K562 (cell line): ENCODE measurements around the gene PLXNA3. TPM values are rescaled to one million over a fixed set of nuclear protein-coding genes. Genes with fewer than 3 reads are reported as not detected.

Experiments
- ATAC-seq: fragments of 200-7000 bp; cut with Tn5 transposase; 3 replicates; pipeline ENCODE4 v1.9.1; 2020; ENCODE audit warnings: moderate library complexity
- BruUV-seq: library from RNA; stranded (reverse); fragments of 400-500 nt; replicated peaks from 2 replicates; lab custom pipeline; 2021; lab: Mats Ljungman, UMichigan
- CTCF ChIA-PET: fragments of 300-600 bp; formaldehyde crosslinking; extraction: SDS; loops from one replicate; lab custom pipeline; 2021; ENCODE audit warnings: low intra/inter-chr PET ratio; lab: Yijun Ruan, JAX
- POLR2A ChIA-PET: fragments of 300-600, 350-650 bp; sonication (Branson Sonifier 250); formaldehyde crosslinking; extraction: SDS; loops from one replicate; lab custom pipeline; 2021; ENCODE audit warnings: antibody characterized with exemption, inconsistent platforms; lab: Yijun Ruan, JAX
- DNase-seq, 4 experiments: peaks; one replicate each; pipeline versions ENCODE4 v3.0.0 to v3.0.0-alpha.2; 2011 to 2018; ENCODE audit warnings: low spot score in 3 of 4, mixed read lengths in 3 of 4; ENCODE audit errors: extremely low read depth in 1 of 4
- FAIRE-seq: peaks from 2 replicates; lab custom pipeline; 2011; peaks lifted over from hg19 to GRCh38; lab: Jason Lieb, UNC
- H2AFZ ChIP-seq: 2 replicates; pipeline ENCODE4 v1.6.0; 2011; ENCODE audit warnings: low read depth, low read length, control low read depth, inconsistent platforms
- H3K27ac ChIP-seq: fragments of 200-600 bp; 3 replicates; pipeline ENCODE4 v1.8.0; 2011; ENCODE audit warnings: low read depth, mild to moderate bottlenecking, control low read depth, inconsistent platforms, low read length, moderate library complexity, mixed read lengths; ENCODE audit errors: extremely low read depth
- H3K27me3 ChIP-seq, 2 experiments: fragments of 300-600 bp in 1 of 2; 2 replicates in 1 of 2; 3 replicates in 1 of 2; pipeline versions ENCODE4 v1.6.0 to v1.8.0; 2011; ENCODE audit warnings: inconsistent platforms in 2 of 2, low read length in 2 of 2, mild to moderate bottlenecking in 1 of 2, mixed read lengths in 1 of 2, moderate library complexity in 1 of 2; ENCODE audit not compliant: control insufficient read depth in 2 of 2, insufficient read depth in 2 of 2
- H3K36me3 ChIP-seq: fragments of 300-600 bp; 3 replicates; pipeline ENCODE4 v1.8.0; 2011; ENCODE audit warnings: mild to moderate bottlenecking, low read length, inconsistent platforms; ENCODE audit not compliant: control insufficient read depth, insufficient read depth
- H3K4me1 ChIP-seq, 2 experiments: fragments of 200-600 bp in 1 of 2; replicated peaks in 1 of 2; 2 replicates in 1 of 2; 3 replicates in 1 of 2; pipeline versions ENCODE4 v1.5.1 to v1.8.0; 2011; ENCODE audit warnings: inconsistent platforms in 2 of 2, low read length in 2 of 2, mild to moderate bottlenecking in 1 of 2, mixed read lengths in 1 of 2, moderate library complexity in 1 of 2; ENCODE audit not compliant: control insufficient read depth in 2 of 2, insufficient read depth in 2 of 2
- H3K4me2 ChIP-seq: 2 replicates; pipeline ENCODE4 v1.6.1; 2011; ENCODE audit warnings: low read length, control low read depth, inconsistent platforms, mixed read lengths; ENCODE audit not compliant: insufficient read depth
- H3K4me3 ChIP-seq: fragments of 200-600 bp; sonication (generic), shearing (Covaris generic); 2 replicates; pipeline ENCODE4 v1.5.1; 2016; ENCODE audit warnings: control low read depth, inconsistent platforms
- H3K79me2 ChIP-seq: fragments of 200-600 bp; 3 replicates; pipeline ENCODE4 v1.8.0; 2011; ENCODE audit warnings: low read length, inconsistent platforms; ENCODE audit not compliant: control insufficient read depth, insufficient read depth
- H3K9ac ChIP-seq, 2 experiments: 2 replicates each; pipeline versions ENCODE4 v1.6.0 to v1.6.1; 2011; ENCODE audit warnings: low read depth in 2 of 2, low read length in 2 of 2, control low read depth in 1 of 2, inconsistent platforms in 1 of 2, mild to moderate bottlenecking in 1 of 2, mixed read lengths in 1 of 2; ENCODE audit not compliant: insufficient read depth in 1 of 2
- H3K9me1 ChIP-seq: one replicate; pipeline ENCODE4 v1.6.0; 2011; ENCODE audit warnings: inconsistent platforms, mild to moderate bottlenecking, low read length, moderate library complexity; ENCODE audit not compliant: control insufficient read depth, insufficient read depth
- H3K9me3 ChIP-seq: replicated peaks from 2 replicates; pipeline ENCODE4 v1.5.1; 2011; ENCODE audit warnings: low read depth, low read length, inconsistent platforms; ENCODE audit not compliant: control insufficient read depth, insufficient read depth
- H4K20me1 ChIP-seq: replicated peaks from 2 replicates; pipeline ENCODE4 v1.6.1; 2011; ENCODE audit warnings: low read length, inconsistent platforms, mixed read lengths; ENCODE audit not compliant: control insufficient read depth, insufficient read depth
- CREB5 ChIP-seq: fragments of 250-450 bp; sonication (Bioruptor Pico); IDR thresholded peaks from 2 replicates; pipeline ENCODE4 v1.5.0; 2020; ENCODE audit warnings: mild to moderate bottlenecking
- ESRRB ChIP-seq: fragments of 250-450 bp; sonication (Bioruptor Pico); IDR thresholded peaks from 2 replicates; pipeline ENCODE4 v1.5.0; 2020; ENCODE audit warnings: mild to moderate bottlenecking, moderate library complexity, borderline replicate concordance
- HSF4 ChIP-seq: fragments of 250-450 bp; sonication (Bioruptor Pico); IDR thresholded peaks from 2 replicates; pipeline ENCODE4 v2.1.2; 2022; ENCODE audit warnings: mild to moderate bottlenecking, moderate library complexity, borderline replicate concordance
- MYC ChIP-seq, 2 experiments: fragments of 250-450 bp in 1 of 2; sonication (Bioruptor Pico) in 1 of 2; IDR thresholded peaks; 2 replicates each; pipeline versions ENCODE4 v1.5.1 to v1.6.1; 2012 to 2021; ENCODE audit warnings: low read depth in 2 of 2, borderline replicate concordance in 1 of 2, improper control_type of control experiment in 1 of 2, low read length in 1 of 2, mild to moderate bottlenecking in 1 of 2, moderate library complexity in 1 of 2
- PTBP1 ChIP-seq: fragments of 200-400 bp; formaldehyde crosslinking; IDR thresholded peaks from 2 replicates; pipeline ENCODE4 v1.6.1; 2017; ENCODE audit warnings: low read depth, low read length
- SMARCA4 ChIP-seq: fragments of 450-650 bp; IDR thresholded peaks from 2 replicates; pipeline ENCODE4 v1.6.1; 2016
- SMARCA5 ChIP-seq: fragments of 450-650 bp; IDR thresholded peaks from 2 replicates; pipeline ENCODE4 v1.6.1; 2016
- XRCC4 ChIP-seq: IDR thresholded peaks from one replicate; pipeline ENCODE4 v1.6.1; 2011; ENCODE audit not compliant: insufficient read depth, insufficient read length; ENCODE audit errors: extremely low read depth
- ZNF165 ChIP-seq: fragments of 250-450 bp; sonication (Bioruptor Pico); IDR thresholded peaks from 2 replicates; pipeline ENCODE4 v1.4.0; 2020; ENCODE audit warnings: borderline replicate concordance
- ZNF253 ChIP-seq: fragments of 250-450 bp; sonication (Bioruptor Pico); conservative IDR thresholded peaks from 2 replicates; pipeline ENCODE4 v1.6.1; 2021; ENCODE audit warnings: mild to moderate bottlenecking
- ZNF324 ChIP-seq: fragments of 250-450 bp; sonication (Bioruptor Pico); IDR thresholded peaks from 2 replicates; pipeline ENCODE4 v1.4.0; 2020; ENCODE audit warnings: mild to moderate bottlenecking
- ZNF583 ChIP-seq: fragments of 250-450 bp; sonication (Bioruptor Pico); IDR thresholded peaks from 2 replicates; pipeline ENCODE4 v1.4.0; 2020
- ZNF589 ChIP-seq: fragments of 200-800 bp; sonication (Bioruptor generic); IDR thresholded peaks from 2 replicates; pipeline ENCODE4 v1.6.1; 2016; ENCODE audit warnings: low read depth, missing genetic modification characterization, missing compliant biosample characterization
- WGBS: fragments of 100-300 bp; shearing (Covaris generic); methylation state at CpG from one replicate; pipeline ENCODE4 v1.1.6; 2016; ENCODE audit warnings: low coverage, mixed read lengths; ENCODE audit not compliant: insufficient coverage; ENCODE audit errors: missing lambda C conversion rate; 5-methylcytosine and 5-hydroxymethylcytosine counted together
- in situ Hi-C: fragments of 300-500 bp; cut with MboI; formaldehyde crosslinking; loops from 4 replicates; pipeline ENCODE4 v1.15.0; 2018; ENCODE audit warnings: inconsistent platforms, mixed read lengths
- intact Hi-C: fragments of 100-400 bp; cut with micrococcal nuclease; formaldehyde crosslinking; loops from 2 replicates; pipeline ENCODE4 v1.14.2; 2022
- polyA plus RNA-seq, 8 experiments: library from polyadenylated mRNA; depleted of rRNA in 4 of 8; stranded (reverse) in 5 of 8; unstranded in 3 of 8; fragments of >200 nt; fragmentation: Nextera tagmentation in 2 of 8; fragmentation: Illumina TruSeq in 1 of 8; extraction: Ambion mirVana in 2 of 8; extraction: Trizol in 1 of 8; gene quantifications; 2 replicates each; pipeline versions ENCODE4 v1.2.1 to v1.2.3, GENCODE V29; 2011 to 2014; ENCODE audit warnings: inconsistent platforms in 1 of 8, missing spikeins in 1 of 8
- total RNA-seq, 7 experiments: library from RNA; depleted of rRNA in 6 of 7; stranded (reverse); fragments of >200 nt in 6 of 7; fragmentation: Illumina TruSeq in 2 of 7; extraction: Trizol in 2 of 7; gene quantifications; 2 replicates each; pipeline versions ENCODE4 v1.2.1 to v1.2.3, GENCODE V29; 2011 to 2021; ENCODE audit warnings: low replicate concordance in 1 of 7
- TF ChIP-seq, protein P1 (sequence below): fragments of 250-450 bp; sonication (Bioruptor Pico); IDR thresholded peaks from 2 replicates; pipeline ENCODE4 v1.8.0; 2021; ENCODE audit warnings: moderate library complexity, mild to moderate bottlenecking, inconsistent platforms
- TF ChIP-seq, protein P2 (sequence below): fragments of 450-650 bp; formaldehyde crosslinking; IDR thresholded peaks from 2 replicates; pipeline ENCODE4 v1.4.0; 2022; ENCODE audit warnings: missing genetic modification characterization

Gene PLXNA3
- total and polyA plus RNA-seq, 9 of the 15 experiments (the other 6 are each of a cell fraction or from before 2014, with no cell fraction given), result 0.32 to 47.8 (median 7.5) TPM

DNA sequence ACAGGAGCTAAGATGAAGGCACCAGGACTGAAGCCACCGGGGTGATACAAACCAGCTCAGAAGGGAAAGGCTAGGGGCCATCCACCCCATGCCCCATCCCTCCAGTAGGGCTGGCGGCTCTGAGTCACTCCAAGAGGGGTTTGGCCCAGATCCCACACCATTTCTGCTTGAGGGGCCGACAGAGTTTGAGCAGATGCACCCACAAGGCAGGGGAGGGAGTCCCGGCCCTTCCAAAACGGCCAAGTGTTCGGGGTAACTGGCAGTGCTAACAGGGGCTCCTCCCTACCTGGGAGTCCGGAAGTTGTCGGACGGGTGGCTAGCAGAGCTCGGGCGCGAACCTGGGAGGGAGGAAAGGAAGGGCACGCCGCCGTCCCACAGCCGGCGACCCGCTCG, 31.9 kb downstream of the PLXNA3 start (continued):
- no peak for TF ChIP-seq ESRRB (CRISPR knock-in tag)

GRCh38 chrX:154490414-154491083, 32.5 kb downstream of the PLXNA3 start, which contains the start of gene SLC10A3:
TSS of gene SLC10A3 (minus strand) at chrX:154490629. CDS start at chrX:154488940, 1,689 bp downstream.
- H3K4me3 ChIP-seq, result peak within 1 kb of the TSS; percentile 72
- ATAC-seq, result peak; percentile 85
- peaks cover 36 to 73% of the 10 kb centered on the region in 2 experiments; a peak in 4 of 5 replicates for H3K4me1 ChIP-seq
- H3K27ac ChIP-seq, result peak within 1 kb of the TSS; percentile 87
- POLR2A ChIA-PET, result interaction anchor here (0.6 to 2.7 kb wide), 13 partner anchors 9 to 119 kb away, joined by 3 to 8 read pairs (median 4); no protein-coding TSS in a partner anchor
- H3K27me3 ChIP-seq, result no peaks in the 10 kb centered on the region
- H3K79me2 ChIP-seq, result peaks cover 46% of the 10 kb centered on the region
- peak; percentile 87 to 96 (median 90) for DNase-seq
- H4K20me1 ChIP-seq, result peaks cover 7% of the 10 kb centered on the region; the same call in 1 of the 2 replicates
- H2AFZ ChIP-seq, result peak within 1 kb of the TSS; percentile 59
- H3K36me3 ChIP-seq, result peaks cover 26% of the 10 kb centered on the region
- CTCF ChIA-PET, result no interaction called here
- intact Hi-C loops (loop anchor here (5.0 to 10.0 kb wide), 2 partner anchors 37 to 116 kb away; partner anchors contain the start of genes EMD and FLNA), in situ Hi-C loops (no loop called here)
- peak within 1 kb of the TSS; percentile 85 to 98 for H3K9ac ChIP-seq
- peak within 1 kb of the TSS; percentile 93 for H3K4me2 ChIP-seq
- no peaks in the 10 kb centered on the region for H3K9me3 ChIP-seq
- no TSS peak for BruUV-seq
- H3K9me1 ChIP-seq, result no peaks in the 10 kb centered on the region
- WGBS, result 0% methylated on average over 22 of the region's 71 CpGs
- FAIRE-seq, result peak; percentile 92
- TF ChIP-seq SMARCA5, result no peak
- TF ChIP-seq, protein P1, sequence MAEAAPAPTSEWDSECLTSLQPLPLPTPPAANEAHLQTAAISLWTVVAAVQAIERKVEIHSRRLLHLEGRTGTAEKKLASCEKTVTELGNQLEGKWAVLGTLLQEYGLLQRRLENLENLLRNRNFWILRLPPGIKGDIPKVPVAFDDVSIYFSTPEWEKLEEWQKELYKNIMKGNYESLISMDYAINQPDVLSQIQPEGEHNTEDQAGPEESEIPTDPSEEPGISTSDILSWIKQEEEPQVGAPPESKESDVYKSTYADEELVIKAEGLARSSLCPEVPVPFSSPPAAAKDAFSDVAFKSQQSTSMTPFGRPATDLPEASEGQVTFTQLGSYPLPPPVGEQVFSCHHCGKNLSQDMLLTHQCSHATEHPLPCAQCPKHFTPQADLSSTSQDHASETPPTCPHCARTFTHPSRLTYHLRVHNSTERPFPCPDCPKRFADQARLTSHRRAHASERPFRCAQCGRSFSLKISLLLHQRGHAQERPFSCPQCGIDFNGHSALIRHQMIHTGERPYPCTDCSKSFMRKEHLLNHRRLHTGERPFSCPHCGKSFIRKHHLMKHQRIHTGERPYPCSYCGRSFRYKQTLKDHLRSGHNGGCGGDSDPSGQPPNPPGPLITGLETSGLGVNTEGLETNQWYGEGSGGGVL (CRISPR knock-in tag), result no peak
- TF ChIP-seq HSF4 (CRISPR knock-in tag), result no peak
- TF ChIP-seq CREB5 (CRISPR knock-in tag), result no peak
- 0 out of 2 replicates have a peak, but pooled peaks have one; percentile 48 for TF ChIP-seq SMARCA4
- no peak for TF ChIP-seq XRCC4
- no peak for TF ChIP-seq ZNF324
- no peak for TF ChIP-seq ZNF583 (CRISPR knock-in tag)
- TF ChIP-seq ZNF165 (CRISPR knock-in tag), result no peak
- no peak for TF ChIP-seq ZNF589
- TF ChIP-seq ZNF253 (CRISPR knock-in tag), result no peak
- 0 out of 2 replicates have a peak, but pooled peaks have one; percentile 26 for TF ChIP-seq MYC (IDR thresholded peaks at IDR 0.05; ENCODE audit: low read depth, low read length)
- no peak for TF ChIP-seq MYC (CRISPR knock-in tag; IDR thresholded peaks at IDR 0.05; ENCODE audit: borderline replicate concordance, low read depth)
- TF ChIP-seq PTBP1, result no peak
- TF ChIP-seq, protein P2, sequence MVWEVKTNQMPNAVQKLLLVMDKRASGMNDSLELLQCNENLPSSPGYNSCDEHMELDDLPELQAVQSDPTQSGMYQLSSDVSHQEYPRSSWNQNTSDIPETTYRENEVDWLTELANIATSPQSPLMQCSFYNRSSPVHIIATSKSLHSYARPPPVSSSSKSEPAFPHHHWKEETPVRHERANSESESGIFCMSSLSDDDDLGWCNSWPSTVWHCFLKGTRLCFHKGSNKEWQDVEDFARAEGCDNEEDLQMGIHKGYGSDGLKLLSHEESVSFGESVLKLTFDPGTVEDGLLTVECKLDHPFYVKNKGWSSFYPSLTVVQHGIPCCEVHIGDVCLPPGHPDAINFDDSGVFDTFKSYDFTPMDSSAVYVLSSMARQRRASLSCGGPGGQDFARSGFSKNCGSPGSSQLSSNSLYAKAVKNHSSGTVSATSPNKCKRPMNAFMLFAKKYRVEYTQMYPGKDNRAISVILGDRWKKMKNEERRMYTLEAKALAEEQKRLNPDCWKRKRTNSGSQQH (CRISPR knock-in tag), result no peak
